Erythroblast (primary cell): ENCODE results near the gene SENP3.

Experiments
- GATA1 ChIP-seq: IDR thresholded peaks from 2 replicates; pipeline ENCODE4 v1.6.1; 2011; ENCODE audit warnings: low read depth, mild to moderate bottlenecking, control low read depth, low read length, moderate library complexity
- POLR2A ChIP-seq: IDR thresholded peaks from 2 replicates; pipeline ENCODE4 v1.6.1; 2011; ENCODE audit warnings: mild to moderate bottlenecking, low read length

DNA sequence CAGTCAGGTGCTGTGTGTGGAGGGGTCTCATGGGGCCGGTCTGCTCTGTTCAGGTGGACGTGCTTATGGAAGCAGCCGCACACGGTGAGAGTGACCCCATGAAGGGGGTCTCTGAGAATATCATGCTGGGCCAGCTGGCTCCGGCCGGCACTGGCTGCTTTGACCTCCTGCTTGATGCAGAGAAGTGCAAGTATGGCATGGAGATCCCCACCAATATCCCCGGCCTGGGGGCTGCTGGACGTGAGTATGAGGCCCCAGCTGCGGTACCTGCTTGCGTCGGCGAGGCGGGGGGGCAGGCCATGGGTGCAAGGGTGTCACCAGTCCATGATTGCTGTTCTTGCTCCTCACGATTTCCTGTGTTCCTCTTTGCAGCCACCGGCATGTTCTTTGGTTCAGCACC lies 49.6 kb upstream of the SENP3 start:
- TF ChIP-seq POLR2A (no peak), GATA1 (no peak)
